Measurements from ENCODE around the gene SEC31A.

Gene SEC31A

DNA sequence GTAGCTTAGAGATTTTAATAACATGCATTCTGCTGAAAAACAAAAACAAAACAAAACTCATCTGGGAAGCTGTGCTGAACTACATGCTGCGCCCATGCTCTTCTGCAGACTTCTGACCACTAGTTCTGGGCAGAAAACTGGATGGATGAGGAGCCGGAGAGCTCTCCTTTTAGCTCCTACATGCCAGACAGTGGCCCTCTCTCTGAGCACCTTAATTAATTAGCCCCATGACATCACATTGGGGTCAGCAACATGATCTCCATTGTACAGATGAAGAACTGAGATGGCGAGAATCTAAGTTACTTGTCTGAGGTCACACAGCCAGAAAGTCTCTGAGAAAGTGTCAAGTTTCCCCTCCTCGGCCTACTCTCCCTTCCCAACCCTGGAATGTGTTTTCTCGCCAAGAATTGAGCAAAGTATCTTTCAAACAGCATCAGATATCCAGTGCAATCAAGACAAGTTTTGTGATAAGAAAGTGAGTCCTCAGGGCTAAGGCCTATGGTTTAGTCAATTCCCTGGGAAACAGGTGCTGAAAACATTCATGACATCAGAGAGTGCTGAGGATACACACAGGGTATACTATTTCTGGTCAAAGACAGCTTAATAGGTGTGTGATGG, 113.9 kb downstream of the SEC31A start:
- Histone ChIP-seq H3K4me2 (no peak overlapping the region), H3K27ac (no peak overlapping the region)

DNA sequence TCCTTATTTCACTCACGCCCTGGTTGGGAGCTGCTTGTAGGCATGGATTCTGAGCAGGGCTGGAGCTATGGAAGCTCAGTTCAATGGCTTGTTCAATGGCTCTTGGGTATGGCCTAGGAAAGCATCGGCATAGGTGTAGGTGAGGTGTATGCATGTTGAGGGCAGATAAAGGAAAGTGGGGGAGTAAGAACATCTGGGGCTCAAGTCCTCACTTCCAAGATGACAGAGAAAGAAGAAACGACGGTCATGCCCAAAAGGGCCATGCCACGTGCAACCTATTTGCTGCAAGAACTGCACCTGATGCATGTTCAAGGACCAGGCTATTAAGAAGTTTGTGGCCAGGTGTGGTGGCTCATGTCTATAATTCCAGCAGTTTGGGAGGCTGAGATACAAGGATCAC, 115.7 kb downstream of the SEC31A start:
- Histone ChIP-seq H3K4me1 (peaks cover 2 to 16% (median 11%) of the 10 kb centered on the region in 10 experiments; a peak in 19 of 20 replicates), H3K9ac (no peak overlapping the region), H3K27me3 (no peaks in the 10 kb centered on the region), H3K36me3 (peaks cover 0 to 6% (median 0%) of the 10 kb centered on the region in 11 experiments; a peak in 2 of 22 replicates), H3K9me3 (replicated peaks in 1 of 11) (no peaks in the 10 kb centered on the region), H3K4me2 (no peak overlapping the region), H3K4me3 (no peak overlapping the region), H3K27ac (no peak overlapping the region), H4K20me1 (peaks cover 0 to 6% (median 0%) of the 10 kb centered on the region in 11 experiments; a peak in 4 of 22 replicates)
- TF ChIP-seq Cebpa-rat (IDR thresholded peaks at IDR 0.05), result no peak

More for the DNA sequence above, 113.9 kb downstream of the SEC31A start:
- Histone ChIP-seq H3K4me1 (peaks cover 16 to 34% (median 29%) of the 10 kb centered on the region in 10 experiments), H3K36me3 (peaks cover 0 to 6% (median 0%) of the 10 kb centered on the region in 11 experiments; a peak in 2 of 22 replicates), H3K9ac (no peak overlapping the region), H3K4me3 (no peak overlapping the region), H4K20me1 (peaks cover 0 to 10% (median 0%) of the 10 kb centered on the region in 11 experiments; a peak in 4 of 22 replicates), H3K27me3 (no peaks in the 10 kb centered on the region), H3K9me3 (replicated peaks in 1 of 11) (no peaks in the 10 kb centered on the region)
- no peak for TF ChIP-seq Cebpa-rat (IDR thresholded peaks at IDR 0.05)

DNA sequence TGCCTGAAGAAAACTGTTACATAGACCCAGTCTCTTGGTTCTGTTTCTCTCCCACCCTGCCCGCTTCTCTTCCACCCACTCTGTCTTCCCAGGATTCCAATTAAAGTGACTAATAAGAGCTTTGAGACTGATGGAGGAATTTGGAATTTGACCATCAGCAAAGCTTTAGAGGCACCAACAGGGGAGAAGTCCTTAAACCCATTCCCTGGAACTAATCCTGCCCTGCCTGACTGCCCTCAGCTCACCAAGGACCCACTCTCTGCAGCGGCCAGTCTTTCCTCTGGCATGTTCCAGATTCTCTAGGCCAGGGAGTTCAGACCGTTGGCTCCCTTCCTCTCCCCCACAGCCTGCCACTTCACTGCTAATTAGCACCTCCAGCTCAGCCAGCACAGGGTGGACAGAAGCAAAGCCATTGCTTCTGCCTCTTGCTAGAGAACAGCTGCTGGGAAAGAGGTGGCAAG, 116.2 kb downstream of the SEC31A start:
- TF ChIP-seq Cebpa-rat (IDR thresholded peaks at IDR 0.05), result no peak
- H3K9ac ChIP-seq, result no peak overlapping the region
- peaks cover 0 to 11% (median 7%) of the 10 kb centered on the region in 10 experiments; a peak in 11 of 20 replicates for H3K4me1 ChIP-seq
- no peaks in the 10 kb centered on the region for H3K27me3 ChIP-seq
- peaks cover 0 to 3% (median 0%) of the 10 kb centered on the region in 11 experiments; a peak in 1 of 22 replicates for H4K20me1 ChIP-seq
- no peak overlapping the region for H3K4me3 ChIP-seq
- H3K9me3 ChIP-seq (replicated peaks in 1 of 11), result no peaks in the 10 kb centered on the region
- no peak overlapping the region for H3K27ac ChIP-seq
- H3K4me2 ChIP-seq, result peak overlapping the region in 2 of 11 experiments; percentile 6 to 17; a peak in 1 of 22 replicates
- H3K36me3 ChIP-seq, result peaks cover 0 to 6% (median 0%) of the 10 kb centered on the region in 11 experiments; a peak in 2 of 22 replicates

DNA sequence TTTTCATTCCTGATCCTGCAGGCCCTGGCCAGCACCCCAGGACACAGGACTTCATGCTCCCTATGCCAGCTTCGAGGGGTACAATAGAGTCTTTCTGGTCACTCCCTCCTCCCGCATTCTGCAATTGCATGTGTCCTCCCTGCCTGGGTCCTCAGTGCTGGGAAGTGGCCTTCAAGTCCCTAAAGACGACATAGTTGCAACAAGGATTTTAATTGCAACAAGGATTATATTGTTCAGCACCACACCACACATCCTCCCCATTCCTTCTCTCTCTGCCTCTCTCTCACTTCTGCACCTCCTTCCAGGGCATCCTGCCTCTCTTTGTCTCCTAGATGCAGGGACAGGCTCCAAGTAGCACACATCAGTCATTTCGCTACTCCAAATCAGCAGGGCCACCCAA, 117.9 kb downstream of the SEC31A start:
- peaks cover 0 to 3% (median 0%) of the 10 kb centered on the region in 11 experiments; a peak in 1 of 22 replicates for H4K20me1 ChIP-seq
- peaks cover 0 to 6% (median 0%) of the 10 kb centered on the region in 10 experiments; a peak in 2 of 20 replicates for H3K4me1 ChIP-seq
- H3K4me2 ChIP-seq, result no peak overlapping the region
- no peak overlapping the region for H3K9ac ChIP-seq
- no peak overlapping the region for H3K27ac ChIP-seq
- peaks cover 0 to 6% (median 0%) of the 10 kb centered on the region in 11 experiments; a peak in 2 of 22 replicates for H3K36me3 ChIP-seq
- no peak for TF ChIP-seq Cebpa-rat (IDR thresholded peaks at IDR 0.05)
- no peak overlapping the region for H3K4me3 ChIP-seq
- no peaks in the 10 kb centered on the region for H3K27me3 ChIP-seq
- H3K9me3 ChIP-seq (replicated peaks in 1 of 11), result no peaks in the 10 kb centered on the region

DNA sequence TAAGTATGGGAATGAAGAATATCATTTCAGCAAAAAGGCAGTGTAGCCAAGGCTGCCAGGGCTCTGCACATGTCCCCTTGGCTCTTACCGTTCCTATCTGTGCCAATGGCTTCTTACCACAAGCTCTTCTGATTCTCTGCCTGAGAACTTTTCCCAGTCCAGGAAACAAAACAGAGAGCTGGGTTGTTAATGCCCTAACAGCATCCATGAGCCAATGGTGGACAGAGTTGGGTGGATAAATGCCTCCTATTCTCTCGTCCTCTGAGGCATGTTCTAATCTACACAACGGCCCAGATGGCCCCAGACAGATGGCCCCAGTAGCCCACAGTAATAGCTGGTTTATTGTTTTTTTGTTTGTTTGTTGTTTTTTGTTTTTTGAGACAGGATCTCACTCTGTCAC, 120.3 kb downstream of the SEC31A start:
- H4K20me1 ChIP-seq, result peaks cover 0 to 3% (median 0%) of the 10 kb centered on the region in 11 experiments; a peak in 1 of 22 replicates
- H3K4me1 ChIP-seq, result peaks cover 0 to 6% (median 0%) of the 10 kb centered on the region in 10 experiments; a peak in 1 of 20 replicates
- H3K9ac ChIP-seq, result no peak overlapping the region
- H3K4me3 ChIP-seq, result no peak overlapping the region
- H3K27ac ChIP-seq, result no peak overlapping the region
- TF ChIP-seq Cebpa-rat (IDR thresholded peaks at IDR 0.05), result no peak
- H3K9me3 ChIP-seq (replicated peaks in 1 of 11), result peaks cover 15 to 18% (median 17%) of the 10 kb centered on the region in 11 experiments
- H3K4me2 ChIP-seq, result no peak overlapping the region
- peaks cover 0 to 9% (median under 1%) of the 10 kb centered on the region in 11 experiments; a peak in 5 of 22 replicates for H3K36me3 ChIP-seq
- no peaks in the 10 kb centered on the region for H3K27me3 ChIP-seq
